GM23338 (cell line): ENCODE measurements around the gene ATOSA.

Experiments used
- JUNB ChIP-seq: IDR thresholded peaks from one replicate; pipeline ENCODE4 v1.6.1; 2016; ENCODE audit warnings: antibody characterized with exemption; ENCODE audit not compliant: unreplicated experiment
- TF ChIP-seq, protein P1 (sequence below), 2 experiments: fragments of 200-600 bp in 1 of 2; sonication (generic) in 1 of 2; conservative IDR thresholded peaks; 2 replicates each; pipeline versions ENCODE4 v1.5.1 to v1.6.1; 2016 to 2017; ENCODE audit warnings: antibody characterized with exemption in 2 of 2, low read depth in 2 of 2, mild to moderate bottlenecking in 2 of 2, moderate library complexity in 1 of 2

- TF ChIP-seq, protein P1, sequence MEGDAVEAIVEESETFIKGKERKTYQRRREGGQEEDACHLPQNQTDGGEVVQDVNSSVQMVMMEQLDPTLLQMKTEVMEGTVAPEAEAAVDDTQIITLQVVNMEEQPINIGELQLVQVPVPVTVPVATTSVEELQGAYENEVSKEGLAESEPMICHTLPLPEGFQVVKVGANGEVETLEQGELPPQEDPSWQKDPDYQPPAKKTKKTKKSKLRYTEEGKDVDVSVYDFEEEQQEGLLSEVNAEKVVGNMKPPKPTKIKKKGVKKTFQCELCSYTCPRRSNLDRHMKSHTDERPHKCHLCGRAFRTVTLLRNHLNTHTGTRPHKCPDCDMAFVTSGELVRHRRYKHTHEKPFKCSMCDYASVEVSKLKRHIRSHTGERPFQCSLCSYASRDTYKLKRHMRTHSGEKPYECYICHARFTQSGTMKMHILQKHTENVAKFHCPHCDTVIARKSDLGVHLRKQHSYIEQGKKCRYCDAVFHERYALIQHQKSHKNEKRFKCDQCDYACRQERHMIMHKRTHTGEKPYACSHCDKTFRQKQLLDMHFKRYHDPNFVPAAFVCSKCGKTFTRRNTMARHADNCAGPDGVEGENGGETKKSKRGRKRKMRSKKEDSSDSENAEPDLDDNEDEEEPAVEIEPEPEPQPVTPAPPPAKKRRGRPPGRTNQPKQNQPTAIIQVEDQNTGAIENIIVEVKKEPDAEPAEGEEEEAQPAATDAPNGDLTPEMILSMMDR (conservative IDR thresholded peaks at IDR 0.05; ENCODE audit: low read depth in 2 of 2) = no peak
- no peak for TF ChIP-seq JUNB
Observed at GRCh38 chr15:52718551-52718950, 39.4 kb upstream of the ATOSA start.
